Kidney tubule cell (primary cell): ENCODE measurements around the gene AMPD3.

Experiments used
- DNase-seq: peaks from one replicate; pipeline ENCODE4 v3.0.0-alpha.2; 2018; ENCODE audit warnings: low spot score

AMPD3 gene

GRCh38 chr11:10488934-10489691, 34.0 kb downstream of the AMPD3 start:
- DNase-seq, result peak; percentile 41

- no peak for DNase-seq
These were observed 35.0 kb downstream of the AMPD3 start for GRCh38 chr11:10490032-10490397.

- peak; percentile 98 for DNase-seq
These were observed 35.6 kb downstream of the AMPD3 start for GRCh38 chr11:10490398-10491241.

- no peak for DNase-seq
These were observed 37.0 kb downstream of the AMPD3 start for GRCh38 chr11:10492084-10492483.

GRCh38 chr11:10493041-10493663, 38.1 kb downstream of the AMPD3 start:
- DNase-seq, result peak; percentile 8

GRCh38 chr11:10494636-10495463, 39.8 kb downstream of the AMPD3 start:
- no peak for DNase-seq

GRCh38 chr11:10495464-10495786, 40.4 kb downstream of the AMPD3 start:
- DNase-seq, result no peak

- DNase-seq, result no peak
These were observed 41.4 kb downstream of the AMPD3 start for GRCh38 chr11:10496296-10496936.

GRCh38 chr11:10497371-10498021, 42.4 kb downstream of the AMPD3 start:
- DNase-seq, result no peak

- DNase-seq, result no peak
These were observed 42.9 kb downstream of the AMPD3 start for GRCh38 chr11:10498022-10498400.

GRCh38 chr11:10498426-10499250, 43.6 kb downstream of the AMPD3 start:
- no peak for DNase-seq

- DNase-seq, result no peak
These were observed 44.4 kb downstream of the AMPD3 start for GRCh38 chr11:10499452-10499851.

GRCh38 chr11:10499874-10500601, 45.0 kb downstream of the AMPD3 start:
- no peak for DNase-seq

GRCh38 chr11:10500757-10501684, 46.0 kb downstream of the AMPD3 start:
- DNase-seq, result no peak

- no peak for DNase-seq
These were observed 47.1 kb downstream of the AMPD3 start for GRCh38 chr11:10502065-10502680.

- no peak for DNase-seq
These were observed 47.7 kb downstream of the AMPD3 start for GRCh38 chr11:10502770-10503169.

GRCh38 chr11:10503221-10503620, 48.2 kb downstream of the AMPD3 start:
- DNase-seq, result no peak
